ENCODE results near the gene EXOC6B.

Gene EXOC6B

GRCh38 chr2:72325592-72326422, 500.0 kb downstream of the EXOC6B start:
- Histone ChIP-seq H3K4me3 (ENCODE audit: insufficient read length, low read depth) (no peak overlapping the region), H3K36me3 (ENCODE audit: insufficient read depth, insufficient read length, low read length) (no peaks in the 10 kb centered on the region), H3K9ac (ENCODE audit: insufficient read length, low read depth) (no peak overlapping the region), H3K9me3 (ENCODE audit: insufficient read depth, low read length) (no peaks in the 10 kb centered on the region), H3K4me1 (ENCODE audit: insufficient read depth, insufficient read length) (no peaks in the 10 kb centered on the region), H3K27me3 (ENCODE audit: insufficient read depth, insufficient read length) (no peaks in the 10 kb centered on the region)
- peak; percentile 23 for DNase-seq (ENCODE audit: low read depth, low spot score)
- no peak for TF ChIP-seq YY1 (IDR thresholded peaks at IDR 0.05; ENCODE audit: insufficient read depth, insufficient read length)
- TF ChIP-seq SUZ12 (IDR thresholded peaks at IDR 0.05; ENCODE audit: extremely low read depth, insufficient read depth, insufficient read length): no peak
- no peak for TF ChIP-seq ZNF274 (IDR thresholded peaks at IDR 0.05; ENCODE audit: low read depth, low read length)

DNA sequence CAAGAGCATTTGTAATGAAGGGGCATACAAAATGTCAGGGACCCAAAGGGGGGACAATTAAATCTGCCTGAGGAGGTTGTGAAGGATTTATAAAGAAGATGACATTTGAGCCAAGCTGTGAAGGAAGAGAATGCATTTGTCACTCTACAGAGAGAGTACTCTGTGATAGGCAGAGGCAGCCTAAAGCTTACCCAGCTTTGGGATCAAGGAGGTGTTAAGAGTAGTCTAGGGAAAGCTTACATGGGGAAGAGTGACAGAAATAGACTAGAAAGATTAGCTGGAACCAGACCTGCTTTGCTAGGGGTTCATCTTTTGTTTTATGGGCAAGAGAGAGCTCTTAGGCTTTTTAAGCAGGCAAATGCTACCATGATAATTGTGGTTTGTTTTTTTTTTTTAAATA, 509.1 kb downstream of the EXOC6B start:
- Histone ChIP-seq H3K9me3 (ENCODE audit: insufficient read depth, low read length) (no peaks in the 10 kb centered on the region), H3K36me3 (ENCODE audit: insufficient read depth, insufficient read length, low read length) (no peaks in the 10 kb centered on the region), H3K27me3 (ENCODE audit: insufficient read depth, insufficient read length) (no peaks in the 10 kb centered on the region), H3K4me3 (ENCODE audit: insufficient read length, low read depth) (no peak overlapping the region), H3K4me1 (ENCODE audit: insufficient read depth, insufficient read length) (no peaks in the 10 kb centered on the region), H3K9ac (ENCODE audit: insufficient read length, low read depth) (no peak overlapping the region)
- DNase-seq (ENCODE audit: low read depth, low spot score): no peak
- TF ChIP-seq ZNF274 (IDR thresholded peaks at IDR 0.05; ENCODE audit: low read depth, low read length) (no peak), YY1 (IDR thresholded peaks at IDR 0.05; ENCODE audit: insufficient read depth, insufficient read length) (no peak), SUZ12 (IDR thresholded peaks at IDR 0.05; ENCODE audit: extremely low read depth, insufficient read depth, insufficient read length) (no peak)

DNA sequence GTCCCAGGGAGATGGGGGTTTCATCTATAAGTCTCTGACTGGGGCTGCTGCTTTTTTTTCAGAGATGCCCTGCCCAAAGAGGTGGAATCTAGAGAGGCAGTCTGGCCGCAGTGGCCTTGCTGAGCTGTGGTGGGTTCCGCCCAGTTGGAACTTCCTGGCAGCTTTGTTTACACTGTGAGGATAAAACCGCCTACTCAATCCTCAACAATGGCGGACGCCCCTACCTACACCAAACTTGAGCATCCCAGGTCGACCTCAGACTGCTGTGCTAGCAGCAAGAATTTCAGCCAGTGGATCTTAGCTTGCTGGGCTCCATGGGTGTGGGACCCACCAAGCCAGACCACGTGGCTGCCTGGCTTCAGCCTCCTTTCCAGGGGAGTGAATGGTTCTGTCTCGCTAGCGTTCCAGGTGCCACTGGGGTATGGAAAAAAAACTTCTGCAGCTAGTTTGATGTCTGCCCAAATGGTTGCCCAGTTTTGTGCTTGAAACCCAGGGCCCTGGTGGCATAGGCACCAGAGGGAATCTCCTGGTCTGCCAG, 525.6 kb downstream of the EXOC6B start:
- H3K36me3 ChIP-seq (ENCODE audit: insufficient read depth, insufficient read length, low read length): no peaks in the 10 kb centered on the region
- no peaks in the 10 kb centered on the region for H3K27me3 ChIP-seq (ENCODE audit: insufficient read depth, insufficient read length)
- no peaks in the 10 kb centered on the region for H3K4me1 ChIP-seq (ENCODE audit: insufficient read depth, insufficient read length)
- DNase-seq (ENCODE audit: low read depth, low spot score): peak; percentile 8
- no peak overlapping the region for H3K9ac ChIP-seq (ENCODE audit: insufficient read length, low read depth)
- no peaks in the 10 kb centered on the region for H3K9me3 ChIP-seq (ENCODE audit: insufficient read depth, low read length)
- no peak overlapping the region for H3K4me3 ChIP-seq (ENCODE audit: insufficient read length, low read depth)
- TF ChIP-seq SUZ12 (IDR thresholded peaks at IDR 0.05; ENCODE audit: extremely low read depth, insufficient read depth, insufficient read length) (no peak), ZNF274 (IDR thresholded peaks at IDR 0.05; ENCODE audit: low read depth, low read length) (no peak), YY1 (IDR thresholded peaks at IDR 0.05; ENCODE audit: insufficient read depth, insufficient read length) (no peak)

DNA sequence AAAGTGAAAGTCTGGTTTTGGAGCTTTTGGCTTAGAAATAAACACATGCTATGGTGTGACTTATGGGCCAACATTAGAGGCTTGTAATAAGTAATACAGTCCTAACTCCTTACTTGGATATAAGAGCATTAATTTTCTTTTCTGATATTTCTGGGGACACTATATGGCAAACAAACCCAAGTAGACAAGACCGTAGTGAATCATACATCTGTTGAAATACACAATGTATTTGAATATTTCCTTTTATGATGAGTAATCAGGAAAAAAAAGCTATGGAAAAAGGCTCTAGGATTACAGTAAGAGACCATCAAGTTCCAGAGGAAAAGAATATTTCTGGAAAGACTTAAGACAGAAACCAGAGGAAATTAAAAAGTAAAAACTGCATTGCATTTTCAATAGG, 532.2 kb downstream of the EXOC6B start:
- no peak overlapping the region for H3K4me3 ChIP-seq (ENCODE audit: insufficient read length, low read depth)
- no peaks in the 10 kb centered on the region for H3K4me1 ChIP-seq (ENCODE audit: insufficient read depth, insufficient read length)
- no peak for DNase-seq (ENCODE audit: low read depth, low spot score)
- no peaks in the 10 kb centered on the region for H3K9me3 ChIP-seq (ENCODE audit: insufficient read depth, low read length)
- no peaks in the 10 kb centered on the region for H3K27me3 ChIP-seq (ENCODE audit: insufficient read depth, insufficient read length)
- no peak overlapping the region for H3K9ac ChIP-seq (ENCODE audit: insufficient read length, low read depth)
- no peaks in the 10 kb centered on the region for H3K36me3 ChIP-seq (ENCODE audit: insufficient read depth, insufficient read length, low read length)
- TF ChIP-seq ZNF274 (IDR thresholded peaks at IDR 0.05; ENCODE audit: low read depth, low read length): no peak
- TF ChIP-seq YY1 (IDR thresholded peaks at IDR 0.05; ENCODE audit: insufficient read depth, insufficient read length): no peak
- no peak for TF ChIP-seq SUZ12 (IDR thresholded peaks at IDR 0.05; ENCODE audit: extremely low read depth, insufficient read depth, insufficient read length)

- no peak overlapping the region for H3K9ac ChIP-seq (ENCODE audit: insufficient read length, low read depth)
- H3K36me3 ChIP-seq (ENCODE audit: insufficient read depth, insufficient read length, low read length): no peaks in the 10 kb centered on the region
- H3K4me3 ChIP-seq (ENCODE audit: insufficient read length, low read depth): no peak overlapping the region
- TF ChIP-seq YY1 (IDR thresholded peaks at IDR 0.05; ENCODE audit: insufficient read depth, insufficient read length) (no peak), ZNF274 (IDR thresholded peaks at IDR 0.05; ENCODE audit: low read depth, low read length) (no peak), SUZ12 (IDR thresholded peaks at IDR 0.05; ENCODE audit: extremely low read depth, insufficient read depth, insufficient read length) (no peak)
- H3K9me3 ChIP-seq (ENCODE audit: insufficient read depth, low read length): no peaks in the 10 kb centered on the region
- no peaks in the 10 kb centered on the region for H3K27me3 ChIP-seq (ENCODE audit: insufficient read depth, insufficient read length)
- no peaks in the 10 kb centered on the region for H3K4me1 ChIP-seq (ENCODE audit: insufficient read depth, insufficient read length)
- DNase-seq (ENCODE audit: low read depth, low spot score): no peak
Observed at GRCh38 chr2:72292433-72292832, 533.4 kb downstream of the EXOC6B start.

DNA sequence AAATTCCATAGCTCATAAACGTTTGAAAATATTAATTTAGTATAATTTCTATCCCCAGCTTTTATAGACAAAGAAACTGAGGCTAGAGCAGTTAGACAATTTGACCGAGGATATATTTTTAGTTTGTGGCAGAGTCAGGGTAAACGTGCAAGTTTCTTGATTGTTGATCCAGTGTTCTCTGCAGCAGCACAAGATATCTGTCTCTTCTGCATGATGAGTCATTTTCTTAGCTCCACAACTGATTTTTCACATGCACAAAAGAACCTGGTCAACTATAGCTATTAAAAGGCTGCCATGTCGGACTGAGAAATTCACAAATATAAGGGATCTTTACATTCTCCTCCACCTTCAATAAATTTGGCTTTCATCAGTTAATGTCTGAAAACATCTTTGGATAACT, 534.8 kb downstream of the EXOC6B start:
- no peaks in the 10 kb centered on the region for H3K36me3 ChIP-seq (ENCODE audit: insufficient read depth, insufficient read length, low read length)
- no peaks in the 10 kb centered on the region for H3K9me3 ChIP-seq (ENCODE audit: insufficient read depth, low read length)
- no peak overlapping the region for H3K9ac ChIP-seq (ENCODE audit: insufficient read length, low read depth)
- TF ChIP-seq SUZ12 (IDR thresholded peaks at IDR 0.05; ENCODE audit: extremely low read depth, insufficient read depth, insufficient read length): no peak
- TF ChIP-seq ZNF274 (IDR thresholded peaks at IDR 0.05; ENCODE audit: low read depth, low read length): no peak
- TF ChIP-seq YY1 (IDR thresholded peaks at IDR 0.05; ENCODE audit: insufficient read depth, insufficient read length): no peak
- no peak for DNase-seq (ENCODE audit: low read depth, low spot score)
- H3K4me1 ChIP-seq (ENCODE audit: insufficient read depth, insufficient read length): no peaks in the 10 kb centered on the region
- no peaks in the 10 kb centered on the region for H3K27me3 ChIP-seq (ENCODE audit: insufficient read depth, insufficient read length)
- no peak overlapping the region for H3K4me3 ChIP-seq (ENCODE audit: insufficient read length, low read depth)

- TF ChIP-seq SUZ12 (IDR thresholded peaks at IDR 0.05; ENCODE audit: extremely low read depth, insufficient read depth, insufficient read length) (no peak), ZNF274 (IDR thresholded peaks at IDR 0.05; ENCODE audit: low read depth, low read length) (no peak), YY1 (IDR thresholded peaks at IDR 0.05; ENCODE audit: insufficient read depth, insufficient read length) (no peak)
Observed at GRCh38 chr2:72289736-72290135, 536.1 kb downstream of the EXOC6B start.

More at GRCh38 chr2:72289736-72290135, 536.1 kb downstream of the EXOC6B start:
- no peaks in the 10 kb centered on the region for H3K9me3 ChIP-seq (ENCODE audit: insufficient read depth, low read length)
- no peaks in the 10 kb centered on the region for H3K36me3 ChIP-seq (ENCODE audit: insufficient read depth, insufficient read length, low read length)
- H3K4me1 ChIP-seq (ENCODE audit: insufficient read depth, insufficient read length): no peaks in the 10 kb centered on the region
- H3K27me3 ChIP-seq (ENCODE audit: insufficient read depth, insufficient read length): no peaks in the 10 kb centered on the region
- no peak overlapping the region for H3K4me3 ChIP-seq (ENCODE audit: insufficient read length, low read depth)
- DNase-seq (ENCODE audit: low read depth, low spot score): no peak
- no peak overlapping the region for H3K9ac ChIP-seq (ENCODE audit: insufficient read length, low read depth)

Data from NT2/D1 (cell line).